NOMO-1 (cell line): Measurements from ENCODE around the gene EPHA2.
A peak's percentile ranks its signal among the peaks of the same experiment; 100 is the strongest.

Source experiments
- DNase-seq, 2 experiments: peaks; one replicate each; lab custom pipeline; 2025; ENCODE audit not compliant: unreplicated experiment in 2 of 2; lab: John Stamatoyannopoulos, UW

EPHA2 gene

GRCh38 chr1:16184557-16185303 is 28.9 kb upstream of the EPHA2 start:
- DNase-seq: no peak

GRCh38 chr1:16183765-16184556 is 28.1 kb upstream of the EPHA2 start:
- no peak for DNase-seq

- peak; percentile 30 to 53 for DNase-seq
Observed at GRCh38 chr1:16183179-16183578, 27.3 kb upstream of the EPHA2 start.

- no peak for DNase-seq
Observed at GRCh38 chr1:16181887-16182719, 26.2 kb upstream of the EPHA2 start.

GRCh38 chr1:16180291-16180824 is 24.5 kb upstream of the EPHA2 start:
- no peak for DNase-seq

GRCh38 chr1:16178596-16179497 is 23.0 kb upstream of the EPHA2 start:
- DNase-seq: no peak

- no peak for DNase-seq
Observed at GRCh38 chr1:16177306-16177705, 21.4 kb upstream of the EPHA2 start.

GRCh38 chr1:16176653-16177052 is 20.8 kb upstream of the EPHA2 start:
- no peak for DNase-seq

- no peak for DNase-seq
Observed at GRCh38 chr1:16175610-16176553, 20.0 kb upstream of the EPHA2 start.

- DNase-seq: no peak
Observed at GRCh38 chr1:16174886-16175598, 19.2 kb upstream of the EPHA2 start.

GRCh38 chr1:16174261-16174868 is 18.5 kb upstream of the EPHA2 start:
- no peak for DNase-seq

- DNase-seq: no peak
Observed at GRCh38 chr1:16173447-16174260, 17.8 kb upstream of the EPHA2 start.

- DNase-seq: peak; percentile 57 to 86
Observed at GRCh38 chr1:16172964-16173446, 17.1 kb upstream of the EPHA2 start.

- no peak for DNase-seq
Observed at GRCh38 chr1:16172218-16172830, 16.5 kb upstream of the EPHA2 start.

- no peak for DNase-seq
Observed at GRCh38 chr1:16171314-16172151, 15.7 kb upstream of the EPHA2 start.

- DNase-seq: no peak
Observed at GRCh38 chr1:16170283-16170673, 14.4 kb upstream of the EPHA2 start.
